Keratinocyte (primary cell): ENCODE measurements around the gene CHMP2A. TPM values are rescaled to one million over a fixed set of nuclear protein-coding genes. Genes with fewer than 3 reads are reported as not detected.

Source experiments
- DNase-seq: peaks from one replicate; pipeline ENCODE4 v3.0.0-alpha.2; 2011; ENCODE audit warnings: low read depth, missing footprints, low spot score
- FAIRE-seq: peaks from 2 replicates; lab custom pipeline; 2011; peaks lifted over from hg19 to GRCh38; lab: Jason Lieb, UNC
- H2AFZ ChIP-seq: 2 replicates; pipeline ENCODE4 v1.6.0; 2012; ENCODE audit warnings: low read length, control low read depth, inconsistent platforms; ENCODE audit not compliant: control insufficient read depth
- H3K27ac ChIP-seq: 2 replicates; pipeline ENCODE4 v1.5.1; 2011; ENCODE audit warnings: low read length; ENCODE audit not compliant: control insufficient read depth, insufficient read depth
- H3K27me3 ChIP-seq: 3 replicates; pipeline ENCODE4 v1.6.0; 2011; ENCODE audit warnings: low read length; ENCODE audit not compliant: control insufficient read depth, insufficient read depth; ENCODE audit errors: extremely low read depth
- H3K36me3 ChIP-seq, 2 experiments: 2 replicates in 1 of 2; 3 replicates in 1 of 2; pipeline ENCODE4 v1.5.1; 2011; ENCODE audit warnings: low read length in 2 of 2, mild to moderate bottlenecking in 1 of 2; ENCODE audit not compliant: control insufficient read depth in 2 of 2, insufficient read depth in 2 of 2; ENCODE audit errors: extremely low read depth in 1 of 2
- H3K4me1 ChIP-seq: 3 replicates; pipeline ENCODE4 v1.5.1; 2011; ENCODE audit warnings: low read length; ENCODE audit not compliant: control insufficient read depth, insufficient read depth; ENCODE audit errors: extremely low read depth
- H3K4me2 ChIP-seq: 3 replicates; pipeline ENCODE4 v1.6.0; 2011; ENCODE audit warnings: low read depth, low read length; ENCODE audit not compliant: control insufficient read depth, insufficient read depth; ENCODE audit errors: extremely low read depth
- H3K4me3 ChIP-seq, 3 experiments: fragments of 200-600 bp in 1 of 3; sonication (generic) in 1 of 3; 2 replicates in 2 of 3; 3 replicates in 1 of 3; pipeline ENCODE4 v1.5.1; 2011 to 2016; ENCODE audit warnings: low read length in 3 of 3, mild to moderate bottlenecking in 3 of 3, control low read depth in 2 of 3, inconsistent platforms in 1 of 3, low read depth in 1 of 3, mixed read lengths in 1 of 3, mixed run types in 1 of 3, moderate library complexity in 1 of 3; ENCODE audit not compliant: control insufficient read depth in 2 of 3, insufficient read depth in 2 of 3; ENCODE audit errors: extremely low read depth in 1 of 3
- H3K79me2 ChIP-seq: 2 replicates; pipeline ENCODE4 v1.6.0; 2012; ENCODE audit warnings: low read length; ENCODE audit not compliant: control insufficient read depth, insufficient read depth
- H3K9ac ChIP-seq: 3 replicates; pipeline ENCODE4 v1.6.0; 2011; ENCODE audit warnings: low read length; ENCODE audit not compliant: control insufficient read depth, insufficient read depth; ENCODE audit errors: extremely low read depth
- H3K9me1 ChIP-seq: 3 replicates; pipeline ENCODE4 v1.6.0; 2011; ENCODE audit warnings: low read length; ENCODE audit not compliant: control insufficient read depth, insufficient read depth; ENCODE audit errors: extremely low read depth
- H3K9me3 ChIP-seq: 2 replicates; pipeline ENCODE4 v1.5.1; 2012; ENCODE audit warnings: low read depth, low read length; ENCODE audit not compliant: control insufficient read depth
- H4K20me1 ChIP-seq: 3 replicates; pipeline ENCODE4 v1.6.0; 2011; ENCODE audit warnings: low read length; ENCODE audit not compliant: control insufficient read depth, insufficient read depth; ENCODE audit errors: extremely low read depth
- EZH2 ChIP-seq: IDR thresholded peaks from one replicate; pipeline ENCODE4 v1.6.1; 2012; ENCODE audit warnings: inconsistent platforms, mild to moderate bottlenecking, low read length, moderate library complexity
- dilution Hi-C: fragments of 300-500 bp; cut with MboI; formaldehyde crosslinking; loops from one replicate; pipeline ENCODE4 v1.7.0; 2020; ENCODE audit warnings: low sequenced_read_pairs; ENCODE audit not compliant: extremely low pct_ligation_motif_present
- polyA plus RNA-seq, 5 experiments: library from polyadenylated mRNA; depleted of rRNA in 3 of 5; stranded (reverse) in 3 of 5; stranded (forward) in 1 of 5; unstranded in 1 of 5; fragments of >200 nt; gene quantifications; 1 replicate in 1 of 5; 2 replicates in 3 of 5; 3 replicates in 1 of 5; pipeline versions ENCODE4 v1.2.1 to v1.2.3, GENCODE V29; 2011 to 2012; ENCODE audit warnings: missing spikeins in 2 of 5, low read depth in 1 of 5, low replicate concordance in 1 of 5
- TF ChIP-seq, protein P1 (sequence below), 3 experiments: IDR thresholded peaks in 1 of 3; conservative IDR thresholded peaks in 1 of 3; optimal IDR thresholded peaks in 1 of 3; 2 replicates in 2 of 3; 3 replicates in 1 of 3; pipeline versions ENCODE3 to v1.5.1; 2011; ENCODE audit warnings: low read length in 3 of 3, mild to moderate bottlenecking in 3 of 3, moderate library complexity in 2 of 3, control low read depth in 1 of 3, inconsistent platforms in 1 of 3; ENCODE audit not compliant: insufficient read depth in 2 of 3; ENCODE audit errors: extremely low read depth in 1 of 3

The CHMP2A gene
- polyA plus RNA-seq, 1 donor (not counting 4 experiments of a cell fraction or from before 2014, with no cell fraction given) = 115 TPM

GRCh38 chr19:58559275-58560006 lies 4.5 kb upstream of the CHMP2A start:
- Histone ChIP-seq H3K27me3 (peaks cover 4% of the 10 kb centered on the region), H3K79me2 (peaks cover 32% of the 10 kb centered on the region), H3K4me2 (peak overlapping the region; percentile 98), H3K9me3 (no peaks in the 10 kb centered on the region), H3K9ac (peak overlapping the region; percentile 98), H3K4me3 (peak overlapping the region; percentile 75 to 95 (median 92)), H3K4me1 (peaks cover 40% of the 10 kb centered on the region), H3K9me1 (no peaks in the 10 kb centered on the region), H4K20me1 (no peaks in the 10 kb centered on the region), H2AFZ (peak overlapping the region; percentile 90), H3K36me3 (peaks cover 13 to 17% of the 10 kb centered on the region in 2 experiments), H3K27ac (peak overlapping the region; percentile 96)
- peak; percentile 77 for FAIRE-seq
- DNase-seq = no peak
- dilution Hi-C loops = no loop called here
- TF ChIP-seq EZH2 = no peak
- TF ChIP-seq, protein P1, sequence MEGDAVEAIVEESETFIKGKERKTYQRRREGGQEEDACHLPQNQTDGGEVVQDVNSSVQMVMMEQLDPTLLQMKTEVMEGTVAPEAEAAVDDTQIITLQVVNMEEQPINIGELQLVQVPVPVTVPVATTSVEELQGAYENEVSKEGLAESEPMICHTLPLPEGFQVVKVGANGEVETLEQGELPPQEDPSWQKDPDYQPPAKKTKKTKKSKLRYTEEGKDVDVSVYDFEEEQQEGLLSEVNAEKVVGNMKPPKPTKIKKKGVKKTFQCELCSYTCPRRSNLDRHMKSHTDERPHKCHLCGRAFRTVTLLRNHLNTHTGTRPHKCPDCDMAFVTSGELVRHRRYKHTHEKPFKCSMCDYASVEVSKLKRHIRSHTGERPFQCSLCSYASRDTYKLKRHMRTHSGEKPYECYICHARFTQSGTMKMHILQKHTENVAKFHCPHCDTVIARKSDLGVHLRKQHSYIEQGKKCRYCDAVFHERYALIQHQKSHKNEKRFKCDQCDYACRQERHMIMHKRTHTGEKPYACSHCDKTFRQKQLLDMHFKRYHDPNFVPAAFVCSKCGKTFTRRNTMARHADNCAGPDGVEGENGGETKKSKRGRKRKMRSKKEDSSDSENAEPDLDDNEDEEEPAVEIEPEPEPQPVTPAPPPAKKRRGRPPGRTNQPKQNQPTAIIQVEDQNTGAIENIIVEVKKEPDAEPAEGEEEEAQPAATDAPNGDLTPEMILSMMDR (optimal IDR thresholded peaks at IDR 0.05 in 1 of 3, IDR thresholded peaks at IDR 0.05 in 1 of 3, conservative IDR thresholded peaks at IDR 0.05 in 1 of 3; ENCODE audit: extremely low read depth in 1 of 3, insufficient read depth in 2 of 3, low read length in 3 of 3) = no peak

DNA sequence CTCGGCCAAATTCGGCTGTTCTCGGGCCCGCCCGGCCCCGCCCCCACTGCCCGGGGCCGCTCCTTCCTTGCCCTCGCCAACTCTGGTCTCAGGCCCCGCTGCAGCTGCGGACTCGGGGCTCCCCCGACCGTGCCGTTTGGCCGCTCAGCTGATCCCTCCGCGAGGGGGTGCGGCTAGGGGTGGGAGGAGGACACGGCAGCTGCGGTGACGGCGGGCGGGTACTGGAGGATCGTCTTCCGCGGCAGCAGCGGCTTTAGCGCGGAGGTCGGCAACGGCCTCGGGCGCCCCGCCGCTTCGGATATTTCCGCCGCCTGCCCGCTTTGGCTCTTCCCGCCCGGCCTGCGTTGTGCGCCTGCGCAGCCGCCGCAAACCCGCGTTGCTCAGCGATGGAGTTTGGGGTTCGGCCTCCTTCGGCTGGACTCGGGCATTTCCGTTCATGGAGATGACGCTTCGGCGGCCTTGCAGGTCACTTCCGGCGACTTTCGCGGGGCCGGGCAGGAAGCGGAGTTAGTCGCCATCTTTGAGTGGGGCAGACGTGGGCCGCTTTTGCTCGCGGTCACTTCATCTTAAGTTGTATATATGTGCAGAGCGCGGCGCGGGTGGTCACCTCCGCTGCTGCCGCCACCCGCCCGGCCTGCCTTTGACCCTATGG lies 3.8 kb upstream of the CHMP2A start:
- Histone ChIP-seq H3K79me2 (peaks cover 39% of the 10 kb centered on the region), H3K9me3 (no peaks in the 10 kb centered on the region), H3K4me1 (peaks cover 46% of the 10 kb centered on the region), H3K27ac (peak overlapping the region; percentile 96), H3K9ac (peak overlapping the region; percentile 98), H2AFZ (peak overlapping the region; percentile 90), H3K4me3 (peak overlapping the region; percentile 75 to 95 (median 92)), H3K4me2 (peak overlapping the region; percentile 98), H4K20me1 (no peaks in the 10 kb centered on the region), H3K9me1 (no peaks in the 10 kb centered on the region), H3K36me3 (peaks cover 14 to 17% of the 10 kb centered on the region in 2 experiments), H3K27me3 (peaks cover 4% of the 10 kb centered on the region)
- TF ChIP-seq, protein P1 (optimal IDR thresholded peaks at IDR 0.05 in 1 of 3, IDR thresholded peaks at IDR 0.05 in 1 of 3, conservative IDR thresholded peaks at IDR 0.05 in 1 of 3; ENCODE audit: extremely low read depth in 1 of 3, insufficient read depth in 2 of 3, low read length in 3 of 3) = no peak
- TF ChIP-seq EZH2 = no peak
- peak; percentile 51 for FAIRE-seq
- DNase-seq = peak; percentile 85
- dilution Hi-C loops = no loop called here
